ENCODE results near the gene BCAR1. TPM values are rescaled to one million over a fixed set of nuclear protein-coding genes. Genes with fewer than 3 reads are reported as not detected.

The BCAR1 gene
- 10 to 100 TPM; 34.6 to 63.7 (median 37.0) TPM for total RNA-seq

- TF ChIP-seq EP300 (IDR thresholded peaks at IDR 0.05) (no peak), CTCF (IDR thresholded peaks at IDR 0.05) (peak in 3 of 4 experiments; percentile 22 to 36 (median 25)), POLR2AphosphoS5 (IDR thresholded peaks at IDR 0.05) (peak; percentile 38), POLR2A (IDR thresholded peaks at IDR 0.05) (peak; percentile 17 to 74)
- no peaks in the 10 kb centered on the region for H3K9me3 ChIP-seq
- WGBS, 2 donors (ENCODE audit: low coverage in 1 of 2) = no CpG with 5 or more reads among the region's 84 CpGs
- no peaks in the 10 kb centered on the region for H3K36me3 ChIP-seq
- peak; percentile 92 for ATAC-seq
- H3K27ac ChIP-seq = peak within 1 kb of the TSS; percentile 70 to 97 (median 94)
- no peaks in the 10 kb centered on the region for H3K27me3 ChIP-seq
- peak within 1 kb of the TSS; percentile 63 to 90 for H3K4me3 ChIP-seq
- peaks cover 4 to 97% (median 84%) of the 10 kb centered on the region in 3 donors for H3K4me1 ChIP-seq
Observed at GRCh38 chr16:75251280-75252048, at the start of gene BCAR1. Gene BCAR1, minus strand, starts transcription at chr16:75251624. Its CDS starts 142 bp downstream, at chr16:75251482.

DNA sequence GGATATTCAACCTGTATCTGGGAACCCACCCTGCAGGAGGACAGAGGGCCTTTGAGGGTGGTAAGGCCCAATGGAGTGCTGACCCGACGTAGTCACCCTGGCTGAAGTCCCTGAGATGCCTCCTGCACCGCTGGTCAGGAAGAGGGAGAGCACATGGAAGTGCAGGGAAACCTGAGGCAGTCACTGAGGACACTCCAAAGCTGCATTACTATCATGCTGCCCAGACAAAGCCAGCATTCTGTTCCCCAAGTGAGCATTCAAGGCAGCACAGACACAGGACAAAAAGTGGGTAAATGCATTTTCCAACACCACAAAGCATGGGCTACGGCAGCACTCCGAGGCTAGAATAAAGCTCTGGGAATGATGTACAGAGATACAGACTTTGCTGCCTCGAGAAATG, 46.8 kb upstream of the BCAR1 start:
- WGBS, 2 donors (ENCODE audit: low coverage in 1 of 2) = 85 to 92% methylated on average over 3 to 6 of the region's 6 CpGs
- TF ChIP-seq POLR2A (IDR thresholded peaks at IDR 0.05) (no peak), EP300 (IDR thresholded peaks at IDR 0.05) (no peak), CTCF (IDR thresholded peaks at IDR 0.05) (no peak), POLR2AphosphoS5 (IDR thresholded peaks at IDR 0.05) (no peak)

DNA sequence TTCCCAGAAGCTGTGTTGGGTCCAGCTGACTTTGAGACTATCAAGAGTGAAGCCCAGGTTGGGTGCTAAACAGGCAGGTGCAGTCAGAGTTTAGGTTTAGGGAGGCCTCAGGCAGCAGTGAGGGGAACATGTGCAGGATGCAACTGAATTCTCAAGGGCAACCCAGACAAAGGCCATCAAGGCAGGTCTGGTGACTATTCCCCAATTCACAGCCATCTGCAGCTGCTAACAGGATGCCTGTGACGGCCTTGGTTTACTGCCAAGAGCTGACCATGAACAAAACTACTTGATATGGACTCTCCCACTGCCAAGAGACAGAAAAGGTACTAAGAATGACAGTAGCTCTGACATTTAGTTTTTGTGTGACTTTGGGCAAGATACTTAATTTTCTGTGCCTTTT, 45.2 kb upstream of the BCAR1 start:
- no peak overlapping the region for H3K27ac ChIP-seq
- WGBS, 2 donors (ENCODE audit: low coverage in 1 of 2) = 0 to 17% methylated on average over 1 of the region's 1 CpG
- TF ChIP-seq POLR2AphosphoS5 (IDR thresholded peaks at IDR 0.05) = no peak
- TF ChIP-seq CTCF (IDR thresholded peaks at IDR 0.05) = no peak
- no peak for TF ChIP-seq EP300 (IDR thresholded peaks at IDR 0.05)
- TF ChIP-seq POLR2A (IDR thresholded peaks at IDR 0.05) = no peak
- H3K27me3 ChIP-seq = no peaks in the 10 kb centered on the region
- H3K4me1 ChIP-seq = peaks cover 0 to 16% (median 0%) of the 10 kb centered on the region in 3 donors
- no peak for ATAC-seq
- no peaks in the 10 kb centered on the region for H3K9me3 ChIP-seq
- H3K4me3 ChIP-seq = no peak overlapping the region
- H3K36me3 ChIP-seq = peaks cover 0 to 67% of the 10 kb centered on the region in 2 donors

More for the DNA sequence above, 46.8 kb upstream of the BCAR1 start:
- no peak overlapping the region for H3K27ac ChIP-seq
- H3K36me3 ChIP-seq = peaks cover 0 to 66% of the 10 kb centered on the region in 2 donors
- no peaks in the 10 kb centered on the region for H3K9me3 ChIP-seq
- no peak for ATAC-seq
- no peak overlapping the region for H3K4me3 ChIP-seq
- no peaks in the 10 kb centered on the region for H3K27me3 ChIP-seq
- H3K4me1 ChIP-seq = peaks cover 0 to 11% (median 0%) of the 10 kb centered on the region in 3 donors

DNA sequence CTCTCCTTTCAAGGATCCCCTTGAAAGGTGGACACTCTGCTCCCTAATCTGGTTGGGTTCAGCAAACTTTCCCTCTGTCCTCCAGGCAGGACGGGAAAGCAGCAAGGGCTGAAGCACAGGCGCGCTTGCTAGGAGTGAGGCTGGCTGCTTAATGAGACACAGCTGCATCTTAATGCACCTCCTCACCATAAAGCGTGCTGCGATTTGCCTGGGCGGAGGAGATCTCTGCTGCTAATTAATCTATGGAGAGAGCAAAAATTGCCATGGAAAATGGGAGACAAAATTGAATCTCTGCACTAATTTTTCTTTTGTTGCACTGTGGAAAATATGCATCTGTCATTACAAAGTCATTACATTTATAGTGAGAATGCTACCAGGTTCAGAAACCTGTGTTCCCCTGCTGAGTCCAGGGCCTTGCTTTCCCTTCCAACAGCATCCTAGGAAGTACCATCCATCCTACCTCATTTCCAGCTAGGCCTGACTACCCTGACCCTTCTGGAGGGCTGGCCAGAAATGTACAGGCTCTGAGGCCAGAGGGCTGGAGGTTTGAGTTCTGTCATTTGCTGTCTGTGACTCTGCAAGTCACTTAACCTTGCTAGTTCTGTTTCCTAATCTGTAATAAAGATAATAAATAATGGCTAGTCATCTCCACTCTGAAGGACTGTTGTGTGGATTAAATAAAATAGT, 43.5 kb upstream of the BCAR1 start:
- H3K4me3 ChIP-seq = no peak overlapping the region
- no peaks in the 10 kb centered on the region for H3K9me3 ChIP-seq
- H3K27me3 ChIP-seq = no peaks in the 10 kb centered on the region
- no peak overlapping the region for H3K27ac ChIP-seq
- 80 to 85% methylated on average over 1 to 6 of the region's 6 CpGs for WGBS, 2 donors (ENCODE audit: low coverage in 1 of 2)
- TF ChIP-seq CTCF (IDR thresholded peaks at IDR 0.05) (no peak), POLR2AphosphoS5 (IDR thresholded peaks at IDR 0.05) (no peak), EP300 (IDR thresholded peaks at IDR 0.05) (no peak), POLR2A (IDR thresholded peaks at IDR 0.05) (no peak)
- no peak for ATAC-seq
- peaks cover 0 to 16% (median 0%) of the 10 kb centered on the region in 3 donors for H3K4me1 ChIP-seq
- H3K36me3 ChIP-seq = peaks cover 0 to 65% of the 10 kb centered on the region in 2 donors
